ENCODE data around the gene UBE2L5.

UBE2L5 gene

GRCh38 chr13:30406779-30407416, 15.4 kb upstream of the UBE2L5 start:
- FAIRE-seq: no peak

- no peak for FAIRE-seq
Measured at GRCh38 chr13:30408319-30409101, 13.8 kb upstream of the UBE2L5 start.

GRCh38 chr13:30409886-30410704, 12.2 kb upstream of the UBE2L5 start:
- peak; percentile 89 for FAIRE-seq

GRCh38 chr13:30410705-30411125, 11.6 kb upstream of the UBE2L5 start:
- FAIRE-seq: no peak

GRCh38 chr13:30412346-30412745, 9.9 kb upstream of the UBE2L5 start:
- no peak for FAIRE-seq

- no peak for FAIRE-seq
Measured at GRCh38 chr13:30413842-30414241, 8.5 kb upstream of the UBE2L5 start.

- no peak for FAIRE-seq
Measured at GRCh38 chr13:30415430-30416030, 6.8 kb upstream of the UBE2L5 start.

- FAIRE-seq: no peak
Measured at GRCh38 chr13:30416471-30416870, 5.8 kb upstream of the UBE2L5 start.

GRCh38 chr13:30418075-30418716, 4.1 kb upstream of the UBE2L5 start:
- no peak for FAIRE-seq

- no peak for FAIRE-seq
Measured at GRCh38 chr13:30418717-30419459, 3.4 kb upstream of the UBE2L5 start.

- no peak for FAIRE-seq
Measured at GRCh38 chr13:30421093-30422053, 920 bp upstream of the UBE2L5 start.

GRCh38 chr13:30423891-30424290, 1.6 kb downstream of the UBE2L5 start:
- no peak for FAIRE-seq

GRCh38 chr13:30429235-30429634, 6.9 kb downstream of the UBE2L5 start:
- FAIRE-seq: no peak

- FAIRE-seq: no peak
Measured at GRCh38 chr13:30429721-30430694, 7.7 kb downstream of the UBE2L5 start.

GRCh38 chr13:30431269-30431940, 9.1 kb downstream of the UBE2L5 start:
- FAIRE-seq: no peak

- no peak for FAIRE-seq
Measured at GRCh38 chr13:30435911-30436451, 13.7 kb downstream of the UBE2L5 start.

- FAIRE-seq: no peak
Measured at GRCh38 chr13:30437177-30437576, 14.9 kb downstream of the UBE2L5 start.

GRCh38 chr13:30438286-30438685, 16.0 kb downstream of the UBE2L5 start:
- FAIRE-seq: no peak
